Measurements from ENCODE around the gene SLC25A10.

SLC25A10 gene

GRCh38 chr17:81706232-81706611 lies 5.9 kb upstream of the SLC25A10 start:
- Mint-ChIP-seq H3K27me3 (peaks cover 3% of the 10 kb centered on the region), H3K27ac (no peak overlapping the region), H3K4me3 (no peak overlapping the region), H3K36me3 (ENCODE audit: low read depth) (peaks cover 70% of the 10 kb centered on the region), H3K9me3 (no peaks in the 10 kb centered on the region), H3K4me1 (ENCODE audit: low read depth) (peaks cover 35% of the 10 kb centered on the region)
- intact Hi-C loops (cut with micrococcal nuclease): no loop called here

DNA sequence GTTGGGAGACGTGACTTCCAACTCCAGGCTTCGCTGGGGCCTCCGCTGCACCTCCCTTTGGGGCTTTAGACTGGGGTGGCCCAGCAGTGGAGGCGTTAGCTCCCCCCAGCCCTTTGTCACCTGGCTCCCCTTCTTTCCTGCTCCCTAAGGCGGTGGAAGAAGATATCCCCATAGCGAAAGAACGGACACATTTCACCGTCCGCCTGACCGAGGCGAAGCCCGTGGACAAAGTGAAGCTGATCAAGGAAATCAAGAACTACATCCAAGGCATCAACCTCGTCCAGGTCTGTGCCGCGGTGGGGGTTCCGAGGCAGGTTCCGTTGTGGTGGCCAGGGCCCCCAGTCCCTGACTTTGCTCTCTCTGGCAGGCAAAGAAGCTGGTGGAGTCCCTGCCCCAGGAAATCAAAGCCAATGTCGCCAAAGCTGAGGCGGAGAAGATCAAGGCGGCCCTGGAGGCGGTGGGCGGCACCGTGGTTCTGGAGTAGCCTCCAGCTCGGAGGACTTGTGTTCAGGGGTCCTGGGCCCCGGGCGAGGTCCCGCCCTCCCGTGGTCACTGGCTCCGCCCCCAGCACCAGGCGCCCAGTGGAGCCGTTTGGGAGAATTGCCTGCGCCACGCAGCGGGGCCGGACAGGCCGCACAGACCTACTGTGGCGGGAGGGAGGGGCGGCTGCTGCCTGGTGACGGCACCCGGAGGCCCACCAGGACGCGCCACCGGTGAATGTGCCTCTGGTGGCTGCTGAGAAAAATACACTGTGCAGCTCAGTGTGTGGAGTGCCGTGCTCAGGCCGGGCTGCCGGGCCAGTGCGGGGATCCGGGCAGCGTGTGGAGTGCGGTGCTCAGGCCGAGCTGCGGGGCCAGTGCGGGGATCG lies 5.1 kb upstream of the SLC25A10 start:
- no peak overlapping the region for H3K4me3 Mint-ChIP-seq
- peaks cover 62% of the 10 kb centered on the region for H3K36me3 Mint-ChIP-seq (ENCODE audit: low read depth)
- H3K27ac Mint-ChIP-seq: no peak overlapping the region
- no peaks in the 10 kb centered on the region for H3K9me3 Mint-ChIP-seq
- peaks cover 32% of the 10 kb centered on the region for H3K4me1 Mint-ChIP-seq (ENCODE audit: low read depth)
- peaks cover 3% of the 10 kb centered on the region for H3K27me3 Mint-ChIP-seq
- intact Hi-C loops (cut with micrococcal nuclease): no loop called here

- peaks cover 3% of the 10 kb centered on the region for H3K27me3 Mint-ChIP-seq
- peaks cover 29% of the 10 kb centered on the region for H3K4me1 Mint-ChIP-seq (ENCODE audit: low read depth)
- H3K36me3 Mint-ChIP-seq (ENCODE audit: low read depth): peaks cover 52% of the 10 kb centered on the region
- no peaks in the 10 kb centered on the region for H3K9me3 Mint-ChIP-seq
- H3K4me3 Mint-ChIP-seq: no peak overlapping the region
- no peak overlapping the region for H3K27ac Mint-ChIP-seq
- intact Hi-C loops (cut with micrococcal nuclease): no loop called here
These were observed 4.1 kb upstream of the SLC25A10 start for GRCh38 chr17:81707725-81708646.

GRCh38 chr17:81708739-81709185 lies 3.3 kb upstream of the SLC25A10 start:
- Mint-ChIP-seq H3K27me3 (peaks cover 3% of the 10 kb centered on the region), H3K36me3 (ENCODE audit: low read depth) (peaks cover 48% of the 10 kb centered on the region), H3K9me3 (no peaks in the 10 kb centered on the region), H3K27ac (no peak overlapping the region), H3K4me1 (ENCODE audit: low read depth) (peaks cover 37% of the 10 kb centered on the region), H3K4me3 (no peak overlapping the region)
- intact Hi-C loops (cut with micrococcal nuclease): no loop called here

GRCh38 chr17:81710514-81711308 lies 1.4 kb upstream of the SLC25A10 start:
- Mint-ChIP-seq H3K4me3 (peak overlapping the region; percentile 46), H3K4me1 (ENCODE audit: low read depth) (peaks cover 38% of the 10 kb centered on the region), H3K9me3 (no peaks in the 10 kb centered on the region), H3K27ac (peak overlapping the region; percentile 56), H3K36me3 (ENCODE audit: low read depth) (peaks cover 33% of the 10 kb centered on the region), H3K27me3 (peaks cover 3% of the 10 kb centered on the region)
- intact Hi-C loops (cut with micrococcal nuclease): no loop called here

GRCh38 chr17:81712468-81713003 lies 452 bp downstream of the SLC25A10 start:
- Mint-ChIP-seq H3K9me3 (no peaks in the 10 kb centered on the region), H3K4me3 (peak overlapping the region; percentile 73), H3K27me3 (peaks cover 3% of the 10 kb centered on the region), H3K36me3 (ENCODE audit: low read depth) (peaks cover 15% of the 10 kb centered on the region), H3K4me1 (ENCODE audit: low read depth) (peaks cover 38% of the 10 kb centered on the region), H3K27ac (peak overlapping the region; percentile 36)
- intact Hi-C loops (cut with micrococcal nuclease): loop anchor here (1.0 kb wide), 1 partner anchor 9 kb away; the partner anchor contains the start of gene MRPL12

DNA sequence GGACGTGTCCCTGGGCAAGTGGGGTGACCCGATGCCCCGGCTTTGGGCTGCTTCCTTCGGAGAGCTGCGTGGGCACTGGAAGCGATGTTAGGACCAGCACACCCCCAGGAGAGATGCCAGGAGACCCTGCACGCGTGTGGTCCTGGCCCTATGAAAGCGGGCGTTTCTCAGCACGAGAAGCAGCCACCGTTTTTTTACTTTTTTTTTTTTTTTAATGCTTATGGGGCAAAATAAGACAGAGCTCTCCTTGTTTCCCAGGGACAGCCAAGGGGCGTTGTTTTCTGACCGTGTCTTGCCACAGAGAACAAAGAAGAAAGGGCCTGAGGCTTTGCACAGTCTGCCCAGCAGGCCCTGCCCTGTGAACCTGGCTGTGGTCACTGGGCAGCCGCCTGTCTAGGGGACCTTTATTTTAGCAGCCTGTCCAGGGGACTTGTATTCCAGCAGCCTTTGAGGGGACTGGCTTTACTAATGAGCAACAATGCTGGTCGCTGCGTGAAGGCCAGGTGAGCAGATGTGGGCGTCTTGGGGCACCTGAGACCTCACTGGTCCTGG lies 996 bp downstream of the SLC25A10 start:
- Mint-ChIP-seq H3K4me3 (peak overlapping the region; percentile 73), H3K9me3 (no peaks in the 10 kb centered on the region), H3K4me1 (ENCODE audit: low read depth) (peaks cover 38% of the 10 kb centered on the region), H3K27ac (peak overlapping the region; percentile 36), H3K27me3 (peaks cover 3% of the 10 kb centered on the region), H3K36me3 (ENCODE audit: low read depth) (peaks cover 10% of the 10 kb centered on the region)
- intact Hi-C loops (cut with micrococcal nuclease): no loop called here

- peaks cover 38% of the 10 kb centered on the region for H3K4me1 Mint-ChIP-seq (ENCODE audit: low read depth)
- no peak overlapping the region for H3K27ac Mint-ChIP-seq
- intact Hi-C loops (cut with micrococcal nuclease): no loop called here
- peaks cover 4% of the 10 kb centered on the region for H3K36me3 Mint-ChIP-seq (ENCODE audit: low read depth)
- no peak overlapping the region for H3K4me3 Mint-ChIP-seq
- peaks cover 3% of the 10 kb centered on the region for H3K27me3 Mint-ChIP-seq
- H3K9me3 Mint-ChIP-seq: no peaks in the 10 kb centered on the region
These were observed 1.7 kb downstream of the SLC25A10 start for GRCh38 chr17:81713556-81714411.

- Mint-ChIP-seq H3K36me3 (ENCODE audit: low read depth) (no peaks in the 10 kb centered on the region), H3K9me3 (no peaks in the 10 kb centered on the region), H3K4me1 (ENCODE audit: low read depth) (peaks cover 38% of the 10 kb centered on the region), H3K4me3 (no peak overlapping the region), H3K27me3 (peaks cover 3% of the 10 kb centered on the region), H3K27ac (no peak overlapping the region)
- intact Hi-C loops (cut with micrococcal nuclease): no loop called here
These were observed 2.5 kb downstream of the SLC25A10 start for GRCh38 chr17:81714412-81715106.

GRCh38 chr17:81715107-81715871 lies 3.2 kb downstream of the SLC25A10 start:
- H3K4me3 Mint-ChIP-seq: no peak overlapping the region
- peaks cover 33% of the 10 kb centered on the region for H3K4me1 Mint-ChIP-seq (ENCODE audit: low read depth)
- intact Hi-C loops (cut with micrococcal nuclease): no loop called here
- no peak overlapping the region for H3K27ac Mint-ChIP-seq
- H3K9me3 Mint-ChIP-seq: no peaks in the 10 kb centered on the region
- H3K36me3 Mint-ChIP-seq (ENCODE audit: low read depth): no peaks in the 10 kb centered on the region
- H3K27me3 Mint-ChIP-seq: peaks cover 3% of the 10 kb centered on the region

GRCh38 chr17:81715872-81716673 lies 4.0 kb downstream of the SLC25A10 start:
- Mint-ChIP-seq H3K27ac (no peak overlapping the region), H3K9me3 (no peaks in the 10 kb centered on the region), H3K4me3 (no peak overlapping the region), H3K4me1 (ENCODE audit: low read depth) (peaks cover 30% of the 10 kb centered on the region), H3K27me3 (no peaks in the 10 kb centered on the region), H3K36me3 (ENCODE audit: low read depth) (no peaks in the 10 kb centered on the region)
- intact Hi-C loops (cut with micrococcal nuclease): no loop called here

All from dendritic cell treated with granulocyte-macrophage colony-stimulating factor and Interleukin-4, amounts not matched to agents 40 ng/mL and 50 ng/mL, for 4 days (primary cell).